ENCODE measurements around the gene MYOM1.

MYOM1 gene

DNA sequence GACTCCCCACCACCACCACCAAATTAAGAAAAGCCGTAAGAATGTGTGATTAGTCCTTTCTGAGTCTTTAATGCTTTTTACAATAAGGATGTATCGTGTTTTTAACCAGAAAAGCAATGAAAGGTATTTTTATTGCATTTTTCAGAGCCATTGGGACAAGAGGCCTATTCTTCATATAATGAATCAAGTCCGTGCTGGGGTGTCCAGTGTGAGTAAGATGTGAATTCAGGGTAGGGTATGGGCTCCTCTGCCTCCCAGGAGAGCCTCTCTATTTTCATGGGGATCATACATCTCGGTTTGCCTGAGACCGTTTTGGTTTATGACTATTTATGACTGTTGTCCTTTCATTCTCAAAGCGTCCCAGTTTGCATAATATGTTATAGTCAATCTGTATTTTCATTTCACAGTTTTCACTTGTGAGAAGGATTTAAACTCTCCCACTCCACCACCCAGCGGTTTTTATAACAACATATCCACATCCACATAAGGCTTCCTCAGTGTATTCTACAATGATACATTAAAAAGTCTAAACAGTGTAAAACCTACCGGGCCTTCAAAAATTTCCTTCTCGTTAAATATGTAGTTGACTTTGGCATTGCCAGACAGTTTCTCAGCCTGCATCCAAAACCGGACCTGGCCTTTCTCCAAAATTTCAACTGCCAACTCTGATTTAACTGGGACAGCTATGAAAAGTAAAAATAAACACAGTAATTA, 126.0 kb downstream of the MYOM1 start:
- ChIA-PET POLR2A (no interaction called here), CTCF (no interaction called here)
- TF ChIP-seq, protein P1, sequence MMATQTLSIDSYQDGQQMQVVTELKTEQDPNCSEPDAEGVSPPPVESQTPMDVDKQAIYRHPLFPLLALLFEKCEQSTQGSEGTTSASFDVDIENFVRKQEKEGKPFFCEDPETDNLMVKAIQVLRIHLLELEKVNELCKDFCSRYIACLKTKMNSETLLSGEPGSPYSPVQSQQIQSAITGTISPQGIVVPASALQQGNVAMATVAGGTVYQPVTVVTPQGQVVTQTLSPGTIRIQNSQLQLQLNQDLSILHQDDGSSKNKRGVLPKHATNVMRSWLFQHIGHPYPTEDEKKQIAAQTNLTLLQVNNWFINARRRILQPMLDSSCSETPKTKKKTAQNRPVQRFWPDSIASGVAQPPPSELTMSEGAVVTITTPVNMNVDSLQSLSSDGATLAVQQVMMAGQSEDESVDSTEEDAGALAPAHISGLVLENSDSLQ (IDR thresholded peaks at IDR 0.05), result no peak
- TF ChIP-seq SP1 (IDR thresholded peaks at IDR 0.05) (no peak), TARDBP (IDR thresholded peaks at IDR 0.05) (no peak), ZNF384 (IDR thresholded peaks at IDR 0.05) (no peak), HDGF (IDR thresholded peaks at IDR 0.05; ENCODE audit: borderline replicate concordance) (no peak), FOXK2 (IDR thresholded peaks at IDR 0.05) (no peak), ELF4 (IDR thresholded peaks at IDR 0.05) (no peak), LEF1 (IDR thresholded peaks at IDR 0.05; ENCODE audit: borderline replicate concordance) (no peak), FOXA1 (IDR thresholded peaks at IDR 0.05) (no peak), NFRKB (IDR thresholded peaks at IDR 0.05) (no peak), FOXM1 (IDR thresholded peaks at IDR 0.05; ENCODE audit: borderline replicate concordance) (no peak), CTBP1 (IDR thresholded peaks at IDR 0.05; ENCODE audit: borderline replicate concordance) (no peak), ARNT (IDR thresholded peaks at IDR 0.05) (no peak), SUZ12 (IDR thresholded peaks at IDR 0.05) (no peak), BHLHE40 (IDR thresholded peaks at IDR 0.05; ENCODE audit: borderline replicate concordance) (no peak), L3MBTL2 (conservative IDR thresholded peaks at IDR 0.05) (no peak)

DNA sequence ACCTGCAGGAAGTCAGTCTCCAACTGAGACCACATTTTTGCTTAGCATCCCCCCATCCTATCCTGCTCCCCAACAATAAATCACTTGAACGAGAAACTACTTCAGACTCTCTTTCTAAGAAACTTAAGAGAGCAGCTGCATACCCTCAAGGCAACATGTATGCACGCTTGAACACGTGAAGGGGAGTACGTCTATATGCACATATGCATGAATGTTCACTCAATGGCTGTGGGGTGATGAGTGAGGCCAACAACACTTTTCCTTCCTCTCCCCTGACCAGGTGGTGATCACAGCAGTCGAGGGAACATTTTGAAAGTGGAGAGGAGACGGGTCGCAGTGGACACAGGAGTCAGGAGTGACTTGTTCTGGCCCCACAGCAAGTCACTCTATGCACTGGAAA, 127.0 kb downstream of the MYOM1 start:
- ChIA-PET CTCF (no interaction called here), POLR2A (no interaction called here)
- TF ChIP-seq FOXK2 (IDR thresholded peaks at IDR 0.05) (no peak), LEF1 (IDR thresholded peaks at IDR 0.05; ENCODE audit: borderline replicate concordance) (no peak), CTBP1 (IDR thresholded peaks at IDR 0.05; ENCODE audit: borderline replicate concordance) (no peak), TARDBP (IDR thresholded peaks at IDR 0.05) (no peak), FOXA1 (IDR thresholded peaks at IDR 0.05) (no peak), SUZ12 (IDR thresholded peaks at IDR 0.05) (no peak), ZNF384 (IDR thresholded peaks at IDR 0.05) (no peak), L3MBTL2 (conservative IDR thresholded peaks at IDR 0.05) (no peak), BHLHE40 (IDR thresholded peaks at IDR 0.05; ENCODE audit: borderline replicate concordance) (no peak), FOXM1 (IDR thresholded peaks at IDR 0.05; ENCODE audit: borderline replicate concordance) (no peak), HDGF (IDR thresholded peaks at IDR 0.05; ENCODE audit: borderline replicate concordance) (no peak), ARNT (IDR thresholded peaks at IDR 0.05) (no peak), NFRKB (IDR thresholded peaks at IDR 0.05) (no peak), ELF4 (IDR thresholded peaks at IDR 0.05) (no peak)
- TF ChIP-seq, protein P1 (IDR thresholded peaks at IDR 0.05), result no peak
- no peak for DNase-seq (ENCODE audit: extremely low spot score)

More for the DNA sequence above, 126.0 kb downstream of the MYOM1 start:
- DNase-seq (ENCODE audit: extremely low spot score), result no peak

DNA sequence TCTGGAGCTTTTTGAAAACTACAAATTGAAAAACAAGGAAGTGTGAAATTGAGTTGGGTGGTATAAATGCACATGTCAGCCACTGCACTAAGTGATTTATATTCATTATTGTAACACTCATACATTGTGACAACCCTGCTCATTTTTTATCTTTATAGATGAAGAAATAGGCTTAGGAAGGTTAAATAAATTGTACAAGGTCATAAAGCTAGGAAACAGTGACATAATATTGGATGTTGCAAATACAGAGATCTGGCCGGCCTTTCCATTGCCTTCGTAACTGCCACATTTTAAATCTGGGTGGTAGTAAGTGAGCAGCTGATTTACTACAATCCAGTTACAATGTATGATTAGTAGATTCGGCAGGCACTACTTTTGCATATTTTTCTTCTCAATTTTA, 130.2 kb downstream of the MYOM1 start:
- CTCF ChIA-PET, result interaction anchor here (1.0 kb wide), 1 partner anchor 10 kb away, joined by 3 read pairs; no protein-coding TSS in a partner anchor
- POLR2A ChIA-PET, result no interaction called here
- TF ChIP-seq FOXM1 (IDR thresholded peaks at IDR 0.05; ENCODE audit: borderline replicate concordance) (no peak), LEF1 (IDR thresholded peaks at IDR 0.05; ENCODE audit: borderline replicate concordance) (no peak)
- TF ChIP-seq, protein P1 (IDR thresholded peaks at IDR 0.05), result peak; percentile 82
- no peak for DNase-seq (ENCODE audit: extremely low spot score)

DNA sequence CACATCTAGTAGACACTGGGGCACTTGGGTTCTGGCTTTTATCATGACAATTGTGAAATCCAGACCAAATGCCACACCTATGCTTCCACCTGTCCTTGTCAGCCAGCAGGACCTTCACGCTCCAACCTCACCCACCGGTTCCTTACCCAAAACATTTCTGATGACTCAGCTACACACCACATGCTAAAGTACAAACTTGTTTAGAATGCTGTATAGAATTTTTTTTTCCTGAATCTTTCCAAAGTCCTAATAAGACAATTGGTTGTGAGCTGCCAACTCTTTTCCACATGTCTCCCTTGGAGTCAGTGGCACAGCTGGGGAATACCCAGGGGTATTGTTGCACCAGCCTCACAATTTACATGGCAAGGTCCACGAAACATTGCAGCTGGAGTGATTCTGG, 131.3 kb downstream of the MYOM1 start:
- ChIA-PET POLR2A (interaction anchor here (1.3 kb wide), 1 partner anchor 13 kb away, joined by 3 read pairs; no protein-coding TSS in a partner anchor), CTCF (no interaction called here)
- no peak for DNase-seq (ENCODE audit: extremely low spot score)
- TF ChIP-seq CTBP1 (IDR thresholded peaks at IDR 0.05; ENCODE audit: borderline replicate concordance), result no peak
- no peak for TF ChIP-seq BHLHE40 (IDR thresholded peaks at IDR 0.05; ENCODE audit: borderline replicate concordance)
- no peak for TF ChIP-seq TARDBP (IDR thresholded peaks at IDR 0.05)
- no peak for TF ChIP-seq SUZ12 (IDR thresholded peaks at IDR 0.05)
- TF ChIP-seq, protein P1 (IDR thresholded peaks at IDR 0.05), result no peak
- TF ChIP-seq FOXM1 (IDR thresholded peaks at IDR 0.05; ENCODE audit: borderline replicate concordance), result no peak
- no peak for TF ChIP-seq ZNF384 (IDR thresholded peaks at IDR 0.05)
- TF ChIP-seq ELF4 (IDR thresholded peaks at IDR 0.05), result no peak
- no peak for TF ChIP-seq L3MBTL2 (conservative IDR thresholded peaks at IDR 0.05)
- no peak for TF ChIP-seq FOXK2 (IDR thresholded peaks at IDR 0.05)
- no peak for TF ChIP-seq ARNT (IDR thresholded peaks at IDR 0.05)
- TF ChIP-seq SP1 (IDR thresholded peaks at IDR 0.05), result no peak
- TF ChIP-seq NFRKB (IDR thresholded peaks at IDR 0.05), result no peak
- TF ChIP-seq HDGF (IDR thresholded peaks at IDR 0.05; ENCODE audit: borderline replicate concordance), result no peak
- TF ChIP-seq LEF1 (IDR thresholded peaks at IDR 0.05; ENCODE audit: borderline replicate concordance), result no peak
- TF ChIP-seq FOXA1 (IDR thresholded peaks at IDR 0.05), result no peak

DNA sequence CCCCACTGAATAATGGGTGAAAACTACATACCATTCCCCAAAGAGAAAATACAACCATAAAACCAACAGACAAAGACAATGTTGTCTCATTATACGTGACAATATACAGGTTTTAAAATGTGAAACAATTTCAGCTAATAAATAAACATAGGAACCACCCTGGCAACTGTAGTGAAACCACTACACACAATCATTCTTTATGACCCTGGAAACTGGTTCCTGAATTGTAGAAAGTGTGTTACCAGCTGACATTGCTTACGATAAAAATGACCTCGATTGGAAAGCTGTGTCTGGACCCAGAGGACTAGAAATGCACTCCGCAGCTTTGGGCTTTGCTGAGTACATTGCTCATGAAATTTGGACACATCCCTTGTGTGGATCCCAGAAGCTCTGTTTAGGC, 132.9 kb downstream of the MYOM1 start:
- no peak for DNase-seq (ENCODE audit: extremely low spot score)
- TF ChIP-seq, protein P1 (IDR thresholded peaks at IDR 0.05), result no peak
- TF ChIP-seq TARDBP (IDR thresholded peaks at IDR 0.05) (no peak), BHLHE40 (IDR thresholded peaks at IDR 0.05; ENCODE audit: borderline replicate concordance) (no peak)
- ChIA-PET POLR2A (no interaction called here), CTCF (no interaction called here)
